Erythroblast (primary cell): ENCODE data around the gene IQCM.

Source experiments
- GATA1 ChIP-seq: IDR thresholded peaks from 2 replicates; pipeline ENCODE4 v1.6.1; 2011; ENCODE audit warnings: low read depth, mild to moderate bottlenecking, control low read depth, low read length, moderate library complexity
- POLR2A ChIP-seq: IDR thresholded peaks from 2 replicates; pipeline ENCODE4 v1.6.1; 2011; ENCODE audit warnings: mild to moderate bottlenecking, low read length

DNA sequence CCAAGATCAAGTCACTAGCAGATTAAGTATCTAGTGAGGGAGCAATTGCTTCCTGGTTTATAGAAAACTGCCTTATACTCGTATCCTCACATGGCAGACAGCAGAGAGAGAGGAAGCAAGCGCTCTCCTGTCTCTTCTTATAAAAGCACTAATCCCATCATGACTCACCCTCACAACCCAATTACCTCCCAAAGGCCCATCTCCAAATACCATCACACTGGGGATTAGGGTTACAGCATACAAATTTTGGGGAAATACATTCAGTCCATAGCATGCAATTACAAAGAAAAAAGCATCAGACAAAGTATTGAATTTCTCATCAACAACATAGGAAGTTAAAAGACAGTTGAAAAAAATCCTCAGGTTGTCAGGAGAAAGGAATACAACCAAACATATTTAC is 292.6 kb downstream of the IQCM start:
- TF ChIP-seq POLR2A (no peak), GATA1 (no peak)
